Sciatic nerve (tissue), 2 donors: Measurements from ENCODE around the gene AHCYL2. TPM values are rescaled to one million over a fixed set of nuclear protein-coding genes. Genes with fewer than 3 reads are reported as not detected.
"Not testable (repeated sequence)": the region's sequence is repeated elsewhere in the genome, so short reads cannot be mapped to it uniquely, and the experiment has no call there.

Experiments
- ATAC-seq: fragments of 200-7000 bp; cut with Tn5 transposase; one replicate; pipeline ENCODE4 v1.9.1; 2020; ENCODE audit warnings: mild to moderate bottlenecking, moderate library complexity
- DNase-seq: peaks from one replicate; pipeline ENCODE4 v3.0.0-alpha.2; 2020; ENCODE audit warnings: low spot score
- intact Hi-C: fragments of 100-400 bp; cut with DNase I; formaldehyde crosslinking; loops from one replicate; pipeline ENCODE4 v1.14.2; 2022
- total RNA-seq: library from RNA; stranded (reverse); fragmentation: NEBNext Ultra II Directional; extraction: Animal tissue kit (Norgen Biotek cat#: 25700); gene quantifications from one replicate; pipeline ENCODE4 v1.2.1, GENCODE V29; 2021
- donor health status: DM: no; HTN: no; CAD: no.
- donor health status: DM: no; HTN: no; CAD: no.

AHCYL2 gene
- total RNA-seq, 1 donor from 2014 or later = 46.1 TPM

DNA sequence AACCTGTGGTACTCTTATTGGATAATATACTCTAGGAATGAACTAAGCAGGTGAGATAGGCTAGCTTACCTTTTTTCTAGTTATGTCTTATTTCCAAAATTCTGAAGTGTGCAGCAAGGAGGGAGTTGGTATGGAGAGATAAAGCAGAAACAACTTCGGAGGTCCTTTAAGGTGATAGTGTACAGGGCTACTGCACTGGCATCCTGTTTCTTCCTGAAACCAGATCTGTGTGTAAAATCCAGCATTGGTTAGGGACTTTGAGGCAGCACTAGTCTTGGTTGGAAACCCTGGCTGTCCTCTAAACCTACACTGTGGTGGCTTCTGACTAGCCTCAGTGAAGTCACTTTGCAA, 142.5 kb downstream of the AHCYL2 start:
- ATAC-seq = no peak
- no peak for DNase-seq
- intact Hi-C loops = loop anchor here (10.0 kb wide), 1 partner anchor 107 kb away; no protein-coding TSS in a partner anchor

DNA sequence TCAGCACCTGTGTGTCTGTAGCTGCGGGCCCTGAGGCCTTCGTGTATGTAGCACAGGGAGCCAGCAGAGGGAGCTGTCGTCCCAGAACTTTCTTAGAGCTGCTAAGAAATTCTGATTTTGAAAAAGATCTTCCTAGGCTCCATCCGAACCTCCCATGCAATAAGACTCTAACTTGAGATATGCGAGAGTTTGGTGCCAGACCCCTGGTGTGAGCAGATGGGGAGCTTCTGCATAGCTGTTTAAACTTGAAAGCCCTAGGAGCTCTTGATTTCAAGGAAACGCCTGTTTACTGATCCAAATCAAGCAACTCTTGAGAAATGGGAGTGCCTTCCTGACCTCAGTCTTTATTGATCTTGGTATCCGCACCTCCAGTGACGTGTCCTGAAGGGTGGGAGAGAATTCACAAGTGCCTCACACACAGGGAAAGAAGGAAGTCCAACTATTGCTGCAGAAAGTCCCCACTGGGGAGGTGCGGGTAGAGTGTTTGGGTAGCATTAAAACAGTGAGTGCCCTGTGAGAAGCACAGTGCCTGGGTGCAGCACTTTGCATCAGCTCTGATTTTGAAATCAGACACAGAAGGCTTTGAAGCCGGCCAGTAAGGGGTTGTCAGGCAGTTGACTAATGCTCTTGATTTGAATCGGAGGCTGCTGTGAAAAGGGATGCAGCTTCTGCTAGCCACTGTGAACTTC, 143.0 kb downstream of the AHCYL2 start:
- intact Hi-C loops = loop anchor here (10.0 kb wide), 1 partner anchor 107 kb away; no protein-coding TSS in a partner anchor
- ATAC-seq = peak; percentile 90
- peak; percentile 91 for DNase-seq

DNA sequence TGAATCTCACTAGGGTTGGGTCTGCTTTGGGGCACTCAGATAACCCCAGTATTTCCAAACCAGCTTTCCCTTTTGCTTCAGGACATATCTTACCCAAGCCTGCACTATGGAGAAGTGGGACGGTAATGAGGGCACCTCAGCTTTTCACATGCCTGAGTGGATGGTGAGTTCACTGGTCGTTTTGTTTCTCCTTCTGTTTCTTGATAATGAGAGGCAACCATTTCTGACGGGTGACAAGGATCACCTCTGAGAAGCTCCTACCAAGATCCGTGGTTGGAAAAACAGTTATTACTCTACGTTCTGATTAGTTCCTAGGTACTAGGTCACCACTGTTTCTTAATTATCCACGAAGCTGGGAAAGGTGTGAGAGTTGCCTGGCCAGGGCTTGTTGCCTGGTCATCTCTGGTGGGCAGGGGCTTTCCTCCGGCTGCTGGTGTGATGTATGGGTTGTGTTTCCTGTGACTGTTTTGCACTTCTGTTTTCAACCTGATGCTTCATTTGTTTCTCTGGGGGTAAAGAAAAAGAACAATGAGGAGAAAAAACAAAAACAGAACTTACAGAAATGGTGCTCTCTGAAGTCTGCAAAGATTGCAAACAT, 143.7 kb downstream of the AHCYL2 start:
- no peak for DNase-seq
- intact Hi-C loops = loop anchor here (10.0 kb wide), 1 partner anchor 106 kb away; no protein-coding TSS in a partner anchor
- no peak for ATAC-seq

DNA sequence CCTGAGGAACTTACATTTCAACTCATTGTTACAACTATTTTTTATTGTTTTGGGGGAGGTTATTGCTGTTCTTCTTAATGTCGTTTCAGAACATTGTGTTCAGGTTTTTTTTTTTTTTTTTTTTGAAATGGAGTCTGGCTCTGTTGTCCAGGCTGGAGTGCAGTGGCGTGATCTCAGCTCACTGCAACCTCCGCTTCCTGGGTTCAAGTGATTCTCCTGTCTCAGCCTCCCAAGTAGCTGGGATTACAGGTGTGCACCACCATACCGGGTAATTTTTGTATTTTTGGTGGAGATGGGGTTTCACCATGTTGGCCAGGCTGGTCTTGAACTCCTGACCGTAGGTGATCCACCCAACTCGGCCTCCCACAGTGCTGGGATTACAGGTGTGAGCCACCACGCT, 144.6 kb downstream of the AHCYL2 start:
- intact Hi-C loops = loop anchor here (10.0 kb wide), 1 partner anchor 105 kb away; no protein-coding TSS in a partner anchor
- not testable (repeated sequence) for DNase-seq, ATAC-seq

DNA sequence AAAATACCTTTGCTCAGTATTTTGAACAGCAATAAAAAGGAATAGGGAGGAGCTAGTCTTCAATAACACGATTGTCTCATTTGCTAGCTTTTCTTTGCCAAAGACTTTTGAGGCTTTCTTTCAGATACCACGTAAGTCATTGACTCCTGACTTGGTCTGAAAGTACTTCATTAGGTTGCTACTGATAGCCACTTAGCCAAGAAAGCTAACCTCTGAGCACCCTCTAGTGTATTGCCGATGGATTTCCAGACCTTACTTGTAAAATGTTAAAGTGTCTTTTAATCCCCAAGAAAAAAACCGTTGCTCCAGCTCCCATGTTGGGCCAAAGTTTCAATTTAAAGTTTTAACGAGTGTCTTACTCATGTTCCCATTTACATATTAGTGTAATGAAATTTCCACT, 146.0 kb downstream of the AHCYL2 start:
- intact Hi-C loops = no loop called here
- ATAC-seq (no peak), DNase-seq (no peak)

DNA sequence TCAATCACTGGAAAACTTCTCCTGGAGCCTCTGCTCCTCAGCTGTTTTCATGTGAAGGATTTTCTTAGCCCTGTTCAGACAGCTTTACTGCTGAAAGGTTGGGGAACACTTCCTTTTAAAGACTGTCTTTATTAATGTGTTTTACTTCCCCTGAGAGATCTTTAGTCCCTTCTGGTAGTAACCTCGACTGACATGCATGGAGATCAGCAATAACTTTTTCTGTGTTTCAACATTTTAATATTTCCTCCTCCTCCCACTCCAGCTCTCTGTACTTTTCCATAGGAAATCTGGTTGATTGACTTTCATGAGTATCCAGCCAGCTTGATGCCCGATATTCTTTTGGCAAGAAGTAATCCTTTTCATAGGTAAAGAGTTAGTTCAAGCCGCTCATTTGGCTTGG, 146.7 kb downstream of the AHCYL2 start:
- no peak for ATAC-seq
- intact Hi-C loops = no loop called here
- no peak for DNase-seq

DNA sequence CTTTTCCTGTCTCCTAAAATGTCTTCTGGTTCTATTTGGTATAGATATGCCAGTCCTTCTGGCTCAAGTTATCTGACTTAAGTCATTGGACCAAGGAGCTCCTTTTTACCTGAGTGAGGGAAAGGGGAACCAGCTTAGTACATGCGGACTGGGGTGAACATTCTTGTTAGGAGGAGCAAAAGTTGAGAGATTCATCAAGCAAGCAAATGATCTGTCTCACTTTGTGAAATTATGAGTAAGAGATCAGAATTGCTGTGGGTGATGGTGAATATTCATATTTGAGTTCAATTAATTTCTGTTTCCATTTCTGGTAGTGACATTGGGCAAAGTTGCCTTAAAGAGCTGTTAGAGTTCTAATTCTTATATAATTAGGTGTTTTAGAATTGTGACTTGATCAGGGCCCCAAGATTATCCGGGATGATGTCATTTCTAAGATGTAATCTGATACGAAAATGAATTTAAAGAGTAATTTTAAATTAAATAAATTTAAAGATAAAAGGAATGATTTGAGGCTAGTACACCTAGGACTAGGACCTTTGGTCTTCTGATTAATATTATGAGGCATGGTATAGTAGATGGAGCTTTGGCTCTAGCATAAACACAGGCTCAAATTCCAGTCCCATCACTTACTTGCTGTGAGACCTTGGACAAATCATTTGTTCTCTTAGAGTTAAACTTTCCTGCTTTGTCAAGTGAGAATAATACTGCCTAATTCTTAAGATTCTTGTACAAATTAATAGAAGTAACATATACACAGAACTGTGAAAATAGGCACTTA, 149.0 kb downstream of the AHCYL2 start:
- ATAC-seq (no peak), DNase-seq (no peak)
- intact Hi-C loops = no loop called here

DNA sequence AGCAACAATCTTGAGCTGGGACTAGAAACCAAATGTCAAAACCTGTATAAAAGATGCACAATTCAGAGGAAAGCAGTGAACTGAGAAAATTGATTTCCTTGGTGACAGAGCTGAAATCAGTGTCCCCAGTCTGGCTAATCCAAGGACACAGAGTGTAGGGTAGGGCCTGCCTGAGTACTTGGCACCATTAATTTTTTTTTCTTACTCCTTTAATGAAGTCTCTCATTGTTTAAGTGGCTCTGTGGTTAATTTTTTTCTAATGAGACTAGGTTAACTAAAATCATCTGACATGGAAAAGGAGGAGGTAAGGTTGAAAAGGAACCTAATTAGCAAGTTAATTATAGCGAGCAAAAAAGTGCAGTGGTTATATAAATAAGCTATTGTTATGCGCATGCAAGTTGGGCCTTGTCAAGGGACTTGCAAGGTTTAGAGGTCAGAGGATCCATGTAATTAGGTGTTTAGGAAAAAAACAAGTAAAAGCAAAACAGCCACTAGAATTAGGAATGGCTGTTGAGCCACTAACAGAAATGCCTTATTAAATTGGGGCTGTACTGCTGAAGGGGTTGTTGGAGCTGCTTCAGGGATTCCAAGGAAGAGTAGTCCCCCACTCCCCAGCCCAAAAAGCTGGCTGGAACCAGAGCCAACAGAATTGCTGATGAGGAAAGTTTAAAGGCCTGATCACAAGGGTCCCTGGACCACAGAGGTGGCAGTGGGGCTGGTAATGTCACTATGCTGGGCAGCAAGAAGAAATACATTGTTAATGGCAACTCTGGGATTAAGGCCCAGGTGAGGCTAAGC, 150.5 kb downstream of the AHCYL2 start:
- intact Hi-C loops = no loop called here
- DNase-seq (no peak), ATAC-seq (no peak)

DNA sequence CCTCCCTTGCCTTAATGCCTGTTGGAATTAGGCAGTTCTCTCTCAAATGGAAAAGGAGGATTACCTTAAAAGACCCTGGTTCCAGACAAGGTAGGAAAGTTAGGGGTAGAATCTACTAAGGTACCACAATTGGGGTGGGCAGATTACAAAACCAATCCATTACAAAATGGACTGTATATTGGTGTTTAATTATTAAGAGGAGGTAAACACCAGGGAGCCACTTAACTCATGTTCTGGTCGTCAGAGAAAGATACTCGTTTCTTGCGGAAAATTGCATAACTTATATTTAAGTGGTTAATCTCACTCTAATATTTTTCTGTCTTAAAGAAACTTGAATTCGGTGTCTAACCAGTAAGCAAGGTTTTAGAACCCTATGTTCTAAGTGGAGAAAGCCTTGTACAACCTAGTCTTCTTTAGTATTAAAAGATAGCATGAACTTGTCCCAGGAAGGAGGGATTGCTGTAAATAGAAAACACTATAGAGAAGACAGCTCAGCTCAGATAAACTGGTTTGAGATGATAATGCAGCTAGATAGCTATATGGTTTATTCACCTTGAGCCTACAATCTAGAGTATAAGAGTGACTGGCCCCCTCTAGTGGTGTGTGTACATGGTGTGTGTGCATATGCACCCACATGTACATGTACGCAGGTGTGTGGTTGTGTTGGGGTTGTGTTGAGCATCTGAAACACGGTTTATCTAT, 151.4 kb downstream of the AHCYL2 start:
- ATAC-seq (peak; percentile 67), DNase-seq (no peak)
- intact Hi-C loops = no loop called here

DNA sequence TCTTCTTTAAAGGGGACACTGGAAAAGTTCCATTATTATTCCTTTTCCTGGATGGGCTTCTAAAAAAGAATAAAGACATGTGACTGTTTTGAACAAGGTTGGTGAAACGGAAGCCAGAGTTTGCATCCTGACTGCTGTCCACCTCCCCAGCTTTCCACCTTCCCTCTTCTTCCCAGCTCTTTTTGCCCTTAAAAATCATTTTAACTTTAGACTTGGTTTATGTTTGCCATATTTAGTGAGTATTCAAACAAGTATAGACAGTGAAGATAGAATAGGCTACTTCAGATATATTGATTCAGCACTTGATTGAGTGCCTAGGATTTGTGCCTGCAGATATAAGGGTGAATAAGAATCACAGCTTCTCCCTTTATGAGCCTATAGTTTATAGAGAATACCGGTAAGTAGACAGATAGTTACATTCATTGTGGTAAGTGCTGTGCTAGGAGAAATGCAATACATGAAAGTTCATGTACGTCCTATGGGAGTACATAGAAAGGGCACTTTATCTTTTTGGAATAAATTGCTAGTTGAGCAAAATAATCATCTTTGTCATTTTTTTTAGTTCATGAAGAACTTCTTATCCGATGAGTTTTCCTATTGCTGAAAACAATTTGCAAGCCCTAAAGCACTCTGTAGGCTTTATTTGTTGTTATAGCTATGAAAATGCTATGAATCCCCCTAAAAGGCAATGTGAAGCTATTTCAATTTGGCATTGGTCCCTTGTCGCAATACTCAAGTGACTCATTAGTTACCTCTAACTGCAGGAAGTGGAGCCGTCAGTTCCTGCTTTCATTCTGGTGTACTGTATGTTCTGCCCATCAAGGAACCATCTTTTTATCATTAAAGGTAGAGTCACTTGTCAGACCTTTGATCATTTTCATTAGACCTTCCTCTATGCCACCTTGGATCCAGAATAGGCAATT, 152.2 kb downstream of the AHCYL2 start:
- intact Hi-C loops = no loop called here
- DNase-seq = no peak
- no peak for ATAC-seq

DNA sequence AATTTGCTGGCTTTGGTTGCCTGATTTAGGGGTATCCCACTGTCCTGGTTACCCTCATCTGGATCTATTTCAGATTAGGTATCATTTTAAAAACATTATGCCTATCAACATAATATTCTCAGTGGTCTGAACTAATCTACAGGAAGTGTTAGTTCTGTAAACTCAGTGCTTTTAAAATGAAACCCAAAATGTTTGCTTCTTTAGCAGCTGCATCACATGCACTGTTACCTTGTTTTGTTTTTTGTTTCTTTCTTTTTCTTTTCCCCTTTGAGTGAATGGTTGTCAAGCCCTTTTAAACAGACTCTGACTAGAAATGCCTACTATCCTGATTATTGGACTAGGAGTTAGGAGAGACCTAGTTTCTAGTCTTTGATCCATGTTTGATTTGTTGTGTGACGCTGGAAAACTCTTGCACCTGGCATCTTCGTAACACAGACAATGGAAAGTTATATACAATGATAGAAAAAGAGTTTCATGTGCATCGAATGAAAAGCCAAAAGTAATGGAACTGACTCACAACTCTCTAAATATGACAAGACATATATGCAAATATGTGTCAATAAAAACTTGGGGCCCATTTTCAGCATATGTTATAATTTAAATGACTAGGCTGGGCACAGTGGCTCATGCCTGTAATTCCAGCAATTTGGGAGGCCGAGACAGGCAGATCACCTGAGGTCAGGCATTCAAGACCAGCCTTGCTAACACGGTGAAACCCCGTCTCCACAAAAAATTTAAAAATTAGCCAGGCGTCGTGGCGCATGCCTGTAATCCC, 157.1 kb downstream of the AHCYL2 start:
- no peak for ATAC-seq
- DNase-seq = no peak
- intact Hi-C loops = no loop called here

DNA sequence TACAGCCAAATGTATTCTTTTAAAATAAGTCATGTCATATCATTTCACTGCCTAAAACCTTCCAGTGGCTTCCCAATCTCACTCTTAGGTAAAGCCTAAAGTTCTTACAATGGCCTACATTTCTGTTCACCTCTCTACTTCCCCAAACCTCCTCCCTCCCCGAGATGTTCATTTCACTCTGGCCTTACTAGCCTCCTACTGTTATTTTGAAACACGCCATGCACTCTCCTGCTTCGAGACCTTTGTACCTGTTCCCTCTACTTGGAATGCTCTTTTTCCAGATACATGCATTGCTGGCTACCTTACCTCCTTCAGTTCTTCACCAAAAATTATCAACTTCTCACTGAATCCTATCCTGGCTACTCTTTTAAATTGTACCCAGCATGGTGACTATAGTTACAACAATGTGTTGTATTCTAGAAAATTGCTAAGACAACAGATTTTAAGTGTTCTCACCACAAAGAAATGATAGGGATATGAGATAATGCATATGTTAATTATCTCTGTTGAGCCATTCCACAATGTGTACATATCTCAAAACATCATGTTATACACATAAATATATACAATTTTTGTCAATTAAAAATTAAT, 158.8 kb downstream of the AHCYL2 start:
- intact Hi-C loops = no loop called here
- DNase-seq (no peak), ATAC-seq (no peak)

DNA sequence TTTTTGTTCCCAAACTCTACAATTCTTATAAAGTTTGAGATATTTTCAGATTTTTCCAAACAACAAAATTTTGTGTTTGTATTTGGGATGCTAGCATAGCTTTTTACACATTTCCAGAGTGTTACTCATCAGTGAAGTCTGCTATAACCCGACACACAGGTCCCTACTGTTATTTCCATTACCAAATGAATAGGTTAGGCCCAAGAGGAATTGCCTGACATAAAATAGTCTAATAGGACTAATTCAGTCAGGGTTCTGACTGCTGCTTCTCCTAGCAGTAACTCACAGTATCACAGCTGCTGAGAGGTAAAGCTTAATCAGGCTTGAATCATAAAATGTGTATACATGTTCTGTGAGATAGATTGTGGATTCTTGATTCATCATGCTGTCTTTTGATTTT, 160.3 kb downstream of the AHCYL2 start:
- intact Hi-C loops = no loop called here
- ATAC-seq = no peak
- DNase-seq = no peak

DNA sequence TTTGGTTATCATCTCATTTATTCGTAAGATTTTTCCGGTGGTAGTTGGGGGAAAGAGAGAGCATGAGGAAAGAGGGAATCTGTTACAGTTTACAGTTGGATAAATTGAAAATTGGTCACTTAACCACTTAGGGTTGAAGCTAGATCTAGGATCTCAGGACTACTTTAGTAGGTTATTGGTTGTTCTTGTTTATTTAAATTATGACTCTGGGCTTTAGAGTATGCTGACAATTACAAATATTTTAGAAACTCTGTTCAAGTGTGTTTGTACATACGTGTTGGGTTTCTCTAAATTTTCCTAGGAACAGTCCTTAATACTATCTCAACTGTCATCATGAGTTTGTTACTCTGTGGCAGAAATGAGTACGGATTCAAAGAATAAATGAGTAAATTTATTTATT, 160.8 kb downstream of the AHCYL2 start:
- ATAC-seq (no peak), DNase-seq (no peak)
- intact Hi-C loops = no loop called here

DNA sequence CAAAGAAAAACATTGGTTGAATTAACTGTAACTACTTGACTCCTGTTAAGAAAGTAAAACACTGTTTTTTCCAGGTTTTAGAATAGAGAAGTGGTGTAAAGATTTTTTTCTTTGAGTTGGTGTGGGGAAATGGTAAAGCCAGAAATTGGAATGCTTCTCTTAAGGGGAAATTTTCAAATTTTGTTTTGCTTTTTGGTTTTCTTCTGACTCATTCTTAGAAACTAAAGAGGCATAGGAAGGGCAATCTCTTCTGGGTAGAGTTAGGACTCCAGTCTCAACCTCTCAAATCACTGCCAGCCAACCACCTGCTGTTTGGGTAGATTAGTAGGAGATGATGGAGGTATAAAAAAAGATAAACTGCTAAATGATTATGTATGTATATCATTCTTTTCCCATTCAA, 161.7 kb downstream of the AHCYL2 start:
- DNase-seq (no peak), ATAC-seq (no peak)
- intact Hi-C loops = no loop called here

DNA sequence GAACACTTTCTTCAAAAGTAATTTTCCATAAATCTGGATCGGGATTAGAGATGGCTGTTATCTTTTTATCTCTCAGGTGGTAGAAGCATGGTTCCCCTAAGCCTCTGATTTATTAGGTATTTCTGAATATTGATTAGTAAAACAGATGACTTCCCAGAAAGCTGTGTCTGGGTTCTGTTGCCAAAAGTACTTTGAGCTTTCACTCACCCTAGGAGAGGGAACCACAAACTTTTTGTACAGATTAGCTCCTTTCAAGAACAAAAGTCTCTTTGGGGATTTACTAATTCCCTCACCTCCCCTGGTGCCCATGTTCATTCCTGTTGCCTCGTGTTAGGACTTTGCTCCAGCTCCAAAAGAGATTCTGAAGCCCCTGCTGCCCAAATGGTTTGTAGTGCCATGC, 162.7 kb downstream of the AHCYL2 start:
- ATAC-seq = no peak
- intact Hi-C loops = no loop called here
- DNase-seq = no peak
